GM10266 (cell line): ENCODE results near the gene ZNF443.
"Not testable (repeated sequence)": the region's sequence is repeated elsewhere in the genome, so short reads cannot be mapped to it uniquely, and the experiment has no call there.

Experiments used
- DNase-seq: peaks from one replicate; pipeline ENCODE4 v3.0.0; 2012; ENCODE audit errors: extremely low spot score
- CTCF ChIP-seq: IDR thresholded peaks from 2 replicates; pipeline ENCODE4 v1.5.1; 2012; ENCODE audit warnings: mild to moderate bottlenecking, low read depth; ENCODE audit not compliant: control insufficient read depth, insufficient read depth; ENCODE audit errors: missing control alignments

ZNF443 gene

DNA sequence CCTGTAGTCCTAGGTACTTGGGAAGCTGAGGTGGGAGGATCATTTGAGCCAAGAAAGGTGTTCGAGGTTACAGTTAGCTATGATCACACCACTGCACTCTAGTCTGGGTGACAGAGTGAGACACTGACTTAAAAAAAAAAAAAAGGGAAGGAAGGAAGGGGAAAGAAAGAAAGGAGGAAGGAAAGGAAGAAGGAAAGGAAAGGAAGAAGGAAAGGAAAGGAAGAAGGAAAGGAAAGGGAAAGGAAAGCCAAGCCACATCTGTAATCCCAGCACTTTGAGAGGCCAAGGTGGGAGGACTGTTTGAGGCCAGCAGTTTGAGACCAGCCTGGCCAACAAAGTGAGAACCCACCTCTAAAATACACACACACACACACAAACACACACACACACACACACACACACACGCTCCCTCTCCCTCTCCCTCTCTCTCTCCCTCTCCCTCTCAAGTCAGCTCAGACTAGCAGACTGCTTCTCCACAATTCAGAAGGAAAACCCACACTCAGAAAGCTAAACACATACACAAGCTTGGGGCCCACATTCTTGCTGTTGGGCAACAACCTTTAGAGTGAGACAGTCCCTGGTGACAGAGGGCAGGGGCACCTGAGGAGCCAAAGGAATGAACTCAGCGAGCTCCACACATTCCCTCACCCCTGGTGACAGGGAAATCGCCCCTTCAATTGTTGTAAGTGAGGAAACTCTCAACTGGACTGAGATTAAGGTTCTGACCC lies 41.1 kb upstream of the ZNF443 start:
- no peak for TF ChIP-seq CTCF
- DNase-seq: no peak

DNA sequence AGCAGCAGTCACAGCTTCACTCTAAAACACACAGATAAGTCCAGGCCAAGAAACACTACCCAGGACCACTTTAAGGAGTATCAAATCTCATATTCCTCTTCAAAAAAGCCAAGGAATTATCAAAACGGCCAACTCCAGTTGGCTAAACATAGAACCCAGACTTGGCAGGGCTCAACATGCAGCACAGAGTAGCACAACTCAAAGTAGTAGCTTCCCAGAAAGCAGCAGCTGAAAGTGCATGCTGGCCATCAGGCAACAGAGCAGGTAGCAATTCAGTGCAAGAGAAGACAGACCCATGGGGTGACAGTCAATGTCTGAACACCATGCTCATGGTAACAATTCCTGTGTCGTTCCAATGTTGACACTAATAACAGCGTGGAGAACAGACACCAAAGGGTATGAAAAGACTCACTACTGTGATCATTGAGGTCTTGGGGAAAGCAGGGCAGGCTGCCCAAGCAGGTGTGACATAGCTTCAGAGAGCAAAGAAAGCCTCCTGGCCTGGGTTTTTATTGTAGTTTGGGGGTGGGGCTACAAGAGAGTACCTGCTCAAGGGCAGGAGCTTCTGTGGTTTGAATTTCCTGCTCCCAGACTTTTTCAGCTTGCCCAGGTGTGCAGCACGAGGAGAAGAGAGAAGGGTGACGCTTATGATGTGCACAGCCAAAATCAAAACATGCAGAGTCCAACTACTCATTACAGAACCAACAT lies 37.6 kb upstream of the ZNF443 start:
- TF ChIP-seq CTCF: no peak
- DNase-seq: no peak

DNA sequence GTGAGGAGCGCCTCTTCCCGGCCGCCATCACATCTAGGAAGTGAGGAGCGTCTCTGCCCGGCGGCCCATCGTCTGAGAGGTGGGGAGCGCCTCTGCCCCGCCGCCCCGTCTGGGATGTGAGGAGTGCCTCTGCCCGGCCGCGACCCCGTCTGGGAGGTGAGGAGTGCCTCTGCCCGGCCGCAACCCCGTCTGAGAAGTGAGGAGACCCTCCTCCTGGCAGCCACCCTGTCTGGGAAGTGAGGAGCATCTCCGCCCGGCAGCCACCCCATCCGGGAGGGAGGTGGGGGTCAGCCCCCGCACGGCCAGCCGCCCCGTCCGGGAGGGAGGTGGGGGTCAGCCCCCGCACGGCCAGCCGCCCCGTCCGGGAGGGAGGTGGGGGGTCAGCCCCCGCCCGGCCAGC lies 26.8 kb upstream of the ZNF443 start:
- not testable (repeated sequence) for DNase-seq

- no peak for DNase-seq
- no peak for TF ChIP-seq CTCF
Observed at GRCh38 chr19:12465211-12465610, 24.4 kb upstream of the ZNF443 start.

GRCh38 chr19:12464769-12465168 lies 23.9 kb upstream of the ZNF443 start:
- no peak for DNase-seq
- no peak for TF ChIP-seq CTCF

DNA sequence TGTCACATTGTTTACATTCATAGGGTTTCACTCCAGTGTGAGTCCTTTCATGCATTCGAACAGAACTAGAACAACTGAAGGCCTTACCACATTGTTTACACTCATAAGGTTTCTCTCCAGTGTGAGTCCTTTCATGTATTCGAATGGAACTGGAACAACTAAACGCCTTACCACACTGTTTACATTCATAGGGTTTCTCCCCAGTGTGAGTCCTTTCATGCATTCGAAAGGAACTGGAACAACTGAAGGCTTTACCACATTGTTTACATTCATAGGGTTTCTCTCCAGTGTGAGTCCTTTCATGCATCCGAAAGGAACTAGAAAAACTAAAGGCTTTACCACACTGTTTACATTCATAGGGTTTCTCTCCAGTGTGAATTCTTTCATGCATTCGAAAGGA lies 23.3 kb upstream of the ZNF443 start:
- not testable (repeated sequence) for DNase-seq

DNA sequence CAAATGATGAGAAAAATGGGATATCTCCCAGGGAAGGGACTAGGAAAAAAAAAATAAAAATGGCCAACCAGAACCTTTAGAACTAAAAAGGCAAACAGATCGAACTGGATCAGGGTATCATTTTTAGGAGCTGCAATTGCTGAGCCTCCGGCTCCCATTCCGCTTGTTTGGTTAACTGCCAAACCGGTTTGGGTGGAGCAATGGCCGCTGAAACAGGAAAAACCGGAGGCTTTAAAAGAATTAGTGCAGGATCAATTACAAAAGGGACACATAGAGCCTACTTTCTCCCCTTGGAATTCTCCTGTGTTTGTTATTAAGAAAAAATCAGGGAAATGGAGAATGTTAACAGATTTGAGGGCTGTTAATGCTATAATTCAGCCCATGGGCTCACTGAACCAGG lies 12.7 kb upstream of the ZNF443 start:
- no peak for DNase-seq
- no peak for TF ChIP-seq CTCF

- no peak for DNase-seq
- no peak for TF ChIP-seq CTCF
Observed at GRCh38 chr19:12450844-12451243, 10.0 kb upstream of the ZNF443 start.
